RWPE2 (cell line): ENCODE data around the gene FAS.

Source experiments
- ATAC-seq: fragments of 200-7000 bp; cut with Tn5 transposase; 3 replicates; pipeline ENCODE4 v1.9.1; 2021; ENCODE audit warnings: low read depth
- DNase-seq: peaks from one replicate; pipeline ENCODE4 v3.0.0-alpha.2; 2020; ENCODE audit warnings: low spot score
- H3K27ac ChIP-seq: fragments of 450-650 bp; 2 replicates; pipeline ENCODE4 v1.5.1; 2017; ENCODE audit warnings: mild to moderate bottlenecking; ENCODE audit not compliant: poor library complexity, severe bottlenecking
- H3K27me3 ChIP-seq: fragments of 250-450 bp; sonication (Bioruptor Pico); 2 replicates; pipeline ENCODE4 v1.5.1; 2021; ENCODE audit warnings: mild to moderate bottlenecking, moderate library complexity; ENCODE audit not compliant: insufficient read depth, poor library complexity, severe bottlenecking
- H3K36me3 ChIP-seq: fragments of 250-450 bp; sonication (Bioruptor Pico); 2 replicates; pipeline ENCODE4 v1.5.1; 2020; ENCODE audit warnings: low read depth, mild to moderate bottlenecking, moderate library complexity
- H3K4me1 ChIP-seq: fragments of 250-450 bp; sonication (Bioruptor Pico); 2 replicates; pipeline ENCODE4 v1.5.1; 2021; ENCODE audit warnings: mild to moderate bottlenecking, moderate library complexity; ENCODE audit not compliant: insufficient read depth, poor library complexity, severe bottlenecking
- H3K4me3 ChIP-seq: fragments of 250-450 bp; sonication (Bioruptor Pico); 2 replicates; pipeline ENCODE4 v1.5.1; 2021; ENCODE audit warnings: mild to moderate bottlenecking, moderate library complexity; ENCODE audit not compliant: severe bottlenecking
- H3K9me3 ChIP-seq: fragments of 250-450 bp; sonication (Bioruptor Pico); 2 replicates; pipeline ENCODE4 v1.5.1; 2021; ENCODE audit warnings: mild to moderate bottlenecking, moderate library complexity; ENCODE audit not compliant: severe bottlenecking
- TF ChIP-seq, protein P1 (sequence below): fragments of 450-650 bp; IDR thresholded peaks from one replicate; pipeline ENCODE4 v1.5.1; 2017; ENCODE audit warnings: mild to moderate bottlenecking, moderate library complexity; ENCODE audit not compliant: poor library complexity, severe bottlenecking

FAS gene

DNA sequence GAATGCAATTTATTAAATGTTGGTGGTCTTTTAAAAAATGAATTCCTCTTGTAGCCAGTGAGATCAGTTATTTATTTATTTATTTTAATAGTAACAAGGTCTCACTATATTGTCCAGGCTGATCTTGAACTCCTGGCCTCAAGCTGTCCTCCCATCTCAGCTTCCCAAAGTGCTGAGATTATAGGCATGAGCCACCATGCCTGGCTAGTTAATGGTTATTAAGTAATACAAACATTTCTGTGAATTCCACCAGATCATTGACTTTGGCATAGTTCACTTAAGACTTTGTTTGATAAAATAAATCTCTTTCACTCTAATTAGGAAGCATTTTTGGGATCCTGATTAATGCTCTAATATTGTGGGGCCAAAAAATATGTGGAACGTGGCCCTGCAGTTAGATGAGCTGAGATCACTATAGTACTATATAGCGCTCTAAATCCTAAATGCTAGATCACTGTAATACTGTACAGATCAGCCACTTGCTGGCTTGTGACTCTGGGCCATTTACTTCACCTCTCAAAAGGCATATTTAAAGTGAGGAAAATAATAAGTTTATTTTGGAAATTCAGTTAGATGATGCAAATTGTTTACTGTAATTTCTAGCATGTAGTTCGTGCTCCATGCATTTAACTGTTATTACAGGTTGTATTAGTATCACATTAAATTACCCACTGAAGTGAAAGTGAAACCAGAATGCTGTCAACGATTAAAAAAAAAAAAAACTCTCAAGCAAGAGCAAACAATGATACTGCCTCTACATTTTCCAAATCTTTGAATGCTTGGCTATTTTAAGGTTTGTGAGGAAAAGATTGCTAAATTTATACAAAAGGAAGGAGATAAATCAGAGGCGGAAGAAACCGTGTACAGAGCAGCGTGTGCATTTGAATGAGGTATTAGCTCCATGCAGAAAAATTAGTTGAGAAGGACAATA is 15.9 kb upstream of the FAS start:
- ATAC-seq (peak; percentile 76), DNase-seq (no peak)
- TF ChIP-seq, protein P1, sequence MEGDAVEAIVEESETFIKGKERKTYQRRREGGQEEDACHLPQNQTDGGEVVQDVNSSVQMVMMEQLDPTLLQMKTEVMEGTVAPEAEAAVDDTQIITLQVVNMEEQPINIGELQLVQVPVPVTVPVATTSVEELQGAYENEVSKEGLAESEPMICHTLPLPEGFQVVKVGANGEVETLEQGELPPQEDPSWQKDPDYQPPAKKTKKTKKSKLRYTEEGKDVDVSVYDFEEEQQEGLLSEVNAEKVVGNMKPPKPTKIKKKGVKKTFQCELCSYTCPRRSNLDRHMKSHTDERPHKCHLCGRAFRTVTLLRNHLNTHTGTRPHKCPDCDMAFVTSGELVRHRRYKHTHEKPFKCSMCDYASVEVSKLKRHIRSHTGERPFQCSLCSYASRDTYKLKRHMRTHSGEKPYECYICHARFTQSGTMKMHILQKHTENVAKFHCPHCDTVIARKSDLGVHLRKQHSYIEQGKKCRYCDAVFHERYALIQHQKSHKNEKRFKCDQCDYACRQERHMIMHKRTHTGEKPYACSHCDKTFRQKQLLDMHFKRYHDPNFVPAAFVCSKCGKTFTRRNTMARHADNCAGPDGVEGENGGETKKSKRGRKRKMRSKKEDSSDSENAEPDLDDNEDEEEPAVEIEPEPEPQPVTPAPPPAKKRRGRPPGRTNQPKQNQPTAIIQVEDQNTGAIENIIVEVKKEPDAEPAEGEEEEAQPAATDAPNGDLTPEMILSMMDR, result no peak
- Histone ChIP-seq H3K4me1 (no peaks in the 10 kb centered on the region), H3K9me3 (no peaks in the 10 kb centered on the region), H3K27me3 (no peaks in the 10 kb centered on the region), H3K27ac (no peak overlapping the region), H3K4me3 (peak overlapping the region; percentile 30), H3K36me3 (no peaks in the 10 kb centered on the region)

DNA sequence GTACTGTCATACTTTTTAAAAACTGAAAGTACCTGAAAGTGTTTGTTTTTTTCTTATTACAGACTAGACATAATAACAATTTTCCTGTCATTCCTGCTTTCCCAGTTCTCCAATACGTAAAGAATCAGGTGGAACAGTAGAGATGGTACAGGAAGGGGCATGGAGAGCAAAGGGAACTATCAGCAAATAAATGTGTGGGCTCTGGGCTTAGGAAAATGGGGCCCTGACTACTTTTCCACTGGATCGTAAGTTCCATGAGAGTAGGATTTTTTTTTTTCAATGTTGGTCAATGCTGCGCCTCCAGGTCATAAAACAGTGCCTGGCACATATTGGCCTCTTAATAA is 15.2 kb upstream of the FAS start:
- Histone ChIP-seq H3K27me3 (no peaks in the 10 kb centered on the region), H3K36me3 (no peaks in the 10 kb centered on the region), H3K27ac (no peak overlapping the region), H3K9me3 (no peaks in the 10 kb centered on the region), H3K4me1 (no peaks in the 10 kb centered on the region), H3K4me3 (peak overlapping the region; percentile 30)
- ATAC-seq (peak; percentile 31; the same call in 2 of the 3 replicates), DNase-seq (no peak)
- TF ChIP-seq, protein P1, result no peak

DNA sequence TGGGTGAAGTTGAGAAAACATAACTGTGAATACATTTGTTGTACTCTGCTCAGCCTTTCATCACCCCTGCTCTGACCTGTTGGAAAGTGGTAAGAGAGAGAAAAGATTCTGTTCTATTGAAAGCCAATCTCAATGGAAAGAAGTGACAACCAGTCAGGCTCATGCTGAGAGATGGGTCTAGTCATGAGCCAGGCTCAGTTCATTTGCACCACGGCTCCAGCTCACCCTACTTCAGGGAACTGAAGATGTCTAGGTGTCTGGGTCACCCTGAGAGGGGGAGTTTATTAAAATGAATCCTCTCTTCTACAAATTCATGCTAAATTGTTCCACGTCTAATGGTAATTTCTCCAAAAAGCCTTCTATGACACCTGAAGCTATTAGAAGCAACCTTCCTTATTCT is 12.1 kb upstream of the FAS start:
- Histone ChIP-seq H3K4me1 (no peaks in the 10 kb centered on the region), H3K9me3 (no peaks in the 10 kb centered on the region), H3K27ac (no peak overlapping the region), H3K36me3 (no peaks in the 10 kb centered on the region), H3K27me3 (no peaks in the 10 kb centered on the region), H3K4me3 (no peak overlapping the region)
- ATAC-seq (no peak), DNase-seq (no peak)
- TF ChIP-seq, protein P1, result no peak

DNA sequence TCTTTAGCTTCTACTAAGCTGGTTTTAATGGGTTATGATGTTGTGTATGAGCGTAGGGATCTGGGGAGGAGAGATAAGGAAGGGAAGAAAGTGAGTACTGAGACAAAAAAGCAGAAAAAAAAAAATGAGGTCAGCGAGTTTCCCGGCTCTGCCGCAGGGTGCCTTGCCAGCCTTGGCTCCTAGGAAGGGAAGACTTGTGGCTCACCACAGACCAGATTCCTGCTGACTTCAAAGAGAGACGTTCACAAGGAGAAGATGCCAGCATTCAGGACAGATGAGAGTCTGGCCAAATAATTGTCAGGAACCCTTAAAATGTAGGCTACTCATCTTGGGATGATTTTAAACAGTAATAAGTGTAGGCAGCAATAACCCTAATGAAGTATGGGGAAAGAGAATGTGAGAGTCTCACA is 11.4 kb upstream of the FAS start:
- H3K4me3 ChIP-seq, result no peak overlapping the region
- DNase-seq, result no peak
- H3K27me3 ChIP-seq, result no peaks in the 10 kb centered on the region
- no peak overlapping the region for H3K27ac ChIP-seq
- H3K9me3 ChIP-seq, result no peaks in the 10 kb centered on the region
- H3K4me1 ChIP-seq, result no peaks in the 10 kb centered on the region
- TF ChIP-seq, protein P1, result no peak
- peak; percentile 54; the same call in 2 of the 3 replicates for ATAC-seq
- H3K36me3 ChIP-seq, result no peaks in the 10 kb centered on the region

DNA sequence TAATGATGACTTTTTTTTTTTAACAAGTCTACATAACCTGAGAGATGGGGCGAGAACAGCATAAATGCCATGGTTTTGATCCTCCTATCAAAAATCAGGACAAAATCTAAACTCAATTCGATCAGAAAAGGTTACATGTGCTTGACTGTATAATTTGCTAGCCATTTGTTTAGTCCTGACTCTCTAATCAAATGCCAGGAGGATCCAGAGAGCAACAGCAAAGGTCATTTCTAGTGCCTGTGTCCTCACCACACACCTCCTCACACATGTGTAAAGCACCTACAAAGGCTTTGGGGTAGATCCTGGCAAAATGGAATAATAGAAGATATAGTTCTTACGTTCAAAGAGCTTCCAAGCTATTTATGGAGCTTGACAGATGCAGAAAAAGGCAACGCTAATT is 11.0 kb upstream of the FAS start:
- DNase-seq (no peak), ATAC-seq (no peak)
- H3K9me3 ChIP-seq, result no peaks in the 10 kb centered on the region
- TF ChIP-seq, protein P1, result no peak
- no peak overlapping the region for H3K4me3 ChIP-seq
- H3K27ac ChIP-seq, result no peak overlapping the region
- H3K27me3 ChIP-seq, result no peaks in the 10 kb centered on the region
- no peaks in the 10 kb centered on the region for H3K4me1 ChIP-seq
- H3K36me3 ChIP-seq, result no peaks in the 10 kb centered on the region
